GM19452 (cell line): Measurements from ENCODE around the gene POU2F1.

Experiments used
- ATAC-seq: cut with Tn5 transposase; IDR thresholded peaks from one replicate; pipeline ENCODE4 v1.9.1; 2021; ENCODE audit not compliant: unreplicated experiment

POU2F1 gene

GRCh38 chr1:167220537-167221125 lies at the start of gene POU2F1:
TSS of gene POU2F1 (plus strand) at chr1:167220886. CDS start at chr1:167220898, 12 bp downstream.
- ATAC-seq: peak; percentile 56

GRCh38 chr1:167171286-167171929 lies 49.3 kb upstream of the POU2F1 start:
- ATAC-seq: no peak

- ATAC-seq: no peak
Observed at GRCh38 chr1:167173516-167174184, 47.0 kb upstream of the POU2F1 start.

GRCh38 chr1:167175901-167176300 lies 44.8 kb upstream of the POU2F1 start:
- no peak for ATAC-seq

- ATAC-seq: no peak
Observed at GRCh38 chr1:167178831-167179230, 41.9 kb upstream of the POU2F1 start.

GRCh38 chr1:167182571-167183320 lies 37.9 kb upstream of the POU2F1 start:
- no peak for ATAC-seq

- no peak for ATAC-seq
Observed at GRCh38 chr1:167184081-167184480, 36.6 kb upstream of the POU2F1 start.

GRCh38 chr1:167185062-167185461 lies 35.6 kb upstream of the POU2F1 start:
- ATAC-seq: no peak

GRCh38 chr1:167185974-167186657 lies 34.6 kb upstream of the POU2F1 start:
- no peak for ATAC-seq

- no peak for ATAC-seq
Observed at GRCh38 chr1:167186771-167187170, 33.9 kb upstream of the POU2F1 start.

GRCh38 chr1:167190747-167191237 lies 29.9 kb upstream of the POU2F1 start:
- ATAC-seq: no peak

GRCh38 chr1:167191958-167192357 lies 28.7 kb upstream of the POU2F1 start:
- no peak for ATAC-seq

- no peak for ATAC-seq
Observed at GRCh38 chr1:167194182-167194581, 26.5 kb upstream of the POU2F1 start.

GRCh38 chr1:167196166-167196565 lies 24.5 kb upstream of the POU2F1 start:
- ATAC-seq: no peak

GRCh38 chr1:167197236-167197635 lies 23.4 kb upstream of the POU2F1 start:
- no peak for ATAC-seq

- ATAC-seq: no peak
Observed at GRCh38 chr1:167197692-167198091, 23.0 kb upstream of the POU2F1 start.

GRCh38 chr1:167198518-167199133 lies 22.1 kb upstream of the POU2F1 start:
- no peak for ATAC-seq

GRCh38 chr1:167199656-167200055 lies 21.0 kb upstream of the POU2F1 start:
- no peak for ATAC-seq

GRCh38 chr1:167200272-167200671 lies 20.4 kb upstream of the POU2F1 start:
- no peak for ATAC-seq

- ATAC-seq: no peak
Observed at GRCh38 chr1:167200749-167201148, 19.9 kb upstream of the POU2F1 start.
